H1 (cell line): Measurements from ENCODE around the gene UBN2. TPM values are rescaled to one million over a fixed set of nuclear protein-coding genes. Genes with fewer than 3 reads are reported as not detected.

Experiments used
- ASH2L ChIP-seq: fragments of 200-600, 300-600 bp; sonication (generic); IDR thresholded peaks from one replicate; pipeline ENCODE4 v1.7.1; 2017; ENCODE audit warnings: low read length
- CEBPB ChIP-seq: IDR thresholded peaks from 2 replicates; pipeline ENCODE4 v1.6.1; 2012; ENCODE audit warnings: low read depth, low read length
- E2F6 ChIP-seq: IDR thresholded peaks from 2 replicates; pipeline ENCODE4 v1.6.1; 2012; ENCODE audit warnings: inconsistent platforms
- GABPA ChIP-seq: IDR thresholded peaks from 2 replicates; pipeline ENCODE4 v1.6.1; 2011; ENCODE audit warnings: mild to moderate bottlenecking, low read length, moderate library complexity, borderline replicate concordance; ENCODE audit not compliant: insufficient read depth
- RAD21 ChIP-seq, 2 experiments: IDR thresholded peaks in 1 of 2; conservative IDR thresholded peaks in 1 of 2; 2 replicates each; pipeline ENCODE4 v1.6.1; 2011; ENCODE audit warnings: low read depth in 2 of 2, low read length in 2 of 2, improper control_type of control experiment in 1 of 2, inconsistent platforms in 1 of 2, mild to moderate bottlenecking in 1 of 2, moderate library complexity in 1 of 2
- polyA plus RNA-seq, 7 experiments: library from polyadenylated mRNA; depleted of rRNA in 3 of 7; stranded (reverse) in 5 of 7; unstranded in 2 of 7; fragments of >200 nt in 5 of 7; fragments of 200-250 nt in 2 of 7; gene quantifications; 1 replicate in 5 of 7; 2 replicates in 1 of 7; 4 replicates in 1 of 7; pipeline versions ENCODE4 v1.2.1 to v1.2.3, GENCODE V29; 2011 to 2013; ENCODE audit warnings: missing spikeins in 2 of 7, mixed read lengths in 2 of 7
- total RNA-seq: library from RNA; stranded (reverse); fragmentation: NEBNext Ultra II Directional; extraction: Animal tissue kit (Norgen Biotek cat#: 25700); gene quantifications from 2 replicates; pipeline ENCODE4 v1.2.1, GENCODE V29; 2021
- TF ChIP-seq, protein P1 (sequence below): fragments of 300-600 bp; sonication (generic); IDR thresholded peaks from 2 replicates; pipeline ENCODE4 v1.7.1; 2012; ENCODE audit warnings: low read length, moderate library complexity, mild to moderate bottlenecking, inconsistent platforms; ENCODE audit not compliant: insufficient replicate concordance
- TF ChIP-seq, protein P2 (sequence below): IDR thresholded peaks from 2 replicates; pipeline ENCODE4 v1.6.1; 2011; ENCODE audit warnings: low read depth, mild to moderate bottlenecking, low read length; ENCODE audit not compliant: insufficient read depth

UBN2 gene
- total and polyA plus RNA-seq, 2 of the 8 experiments (the other 6 are each of a cell fraction or from before 2014, with no cell fraction given) = 4.1 to 39.6 TPM

- TF ChIP-seq, protein P1, sequence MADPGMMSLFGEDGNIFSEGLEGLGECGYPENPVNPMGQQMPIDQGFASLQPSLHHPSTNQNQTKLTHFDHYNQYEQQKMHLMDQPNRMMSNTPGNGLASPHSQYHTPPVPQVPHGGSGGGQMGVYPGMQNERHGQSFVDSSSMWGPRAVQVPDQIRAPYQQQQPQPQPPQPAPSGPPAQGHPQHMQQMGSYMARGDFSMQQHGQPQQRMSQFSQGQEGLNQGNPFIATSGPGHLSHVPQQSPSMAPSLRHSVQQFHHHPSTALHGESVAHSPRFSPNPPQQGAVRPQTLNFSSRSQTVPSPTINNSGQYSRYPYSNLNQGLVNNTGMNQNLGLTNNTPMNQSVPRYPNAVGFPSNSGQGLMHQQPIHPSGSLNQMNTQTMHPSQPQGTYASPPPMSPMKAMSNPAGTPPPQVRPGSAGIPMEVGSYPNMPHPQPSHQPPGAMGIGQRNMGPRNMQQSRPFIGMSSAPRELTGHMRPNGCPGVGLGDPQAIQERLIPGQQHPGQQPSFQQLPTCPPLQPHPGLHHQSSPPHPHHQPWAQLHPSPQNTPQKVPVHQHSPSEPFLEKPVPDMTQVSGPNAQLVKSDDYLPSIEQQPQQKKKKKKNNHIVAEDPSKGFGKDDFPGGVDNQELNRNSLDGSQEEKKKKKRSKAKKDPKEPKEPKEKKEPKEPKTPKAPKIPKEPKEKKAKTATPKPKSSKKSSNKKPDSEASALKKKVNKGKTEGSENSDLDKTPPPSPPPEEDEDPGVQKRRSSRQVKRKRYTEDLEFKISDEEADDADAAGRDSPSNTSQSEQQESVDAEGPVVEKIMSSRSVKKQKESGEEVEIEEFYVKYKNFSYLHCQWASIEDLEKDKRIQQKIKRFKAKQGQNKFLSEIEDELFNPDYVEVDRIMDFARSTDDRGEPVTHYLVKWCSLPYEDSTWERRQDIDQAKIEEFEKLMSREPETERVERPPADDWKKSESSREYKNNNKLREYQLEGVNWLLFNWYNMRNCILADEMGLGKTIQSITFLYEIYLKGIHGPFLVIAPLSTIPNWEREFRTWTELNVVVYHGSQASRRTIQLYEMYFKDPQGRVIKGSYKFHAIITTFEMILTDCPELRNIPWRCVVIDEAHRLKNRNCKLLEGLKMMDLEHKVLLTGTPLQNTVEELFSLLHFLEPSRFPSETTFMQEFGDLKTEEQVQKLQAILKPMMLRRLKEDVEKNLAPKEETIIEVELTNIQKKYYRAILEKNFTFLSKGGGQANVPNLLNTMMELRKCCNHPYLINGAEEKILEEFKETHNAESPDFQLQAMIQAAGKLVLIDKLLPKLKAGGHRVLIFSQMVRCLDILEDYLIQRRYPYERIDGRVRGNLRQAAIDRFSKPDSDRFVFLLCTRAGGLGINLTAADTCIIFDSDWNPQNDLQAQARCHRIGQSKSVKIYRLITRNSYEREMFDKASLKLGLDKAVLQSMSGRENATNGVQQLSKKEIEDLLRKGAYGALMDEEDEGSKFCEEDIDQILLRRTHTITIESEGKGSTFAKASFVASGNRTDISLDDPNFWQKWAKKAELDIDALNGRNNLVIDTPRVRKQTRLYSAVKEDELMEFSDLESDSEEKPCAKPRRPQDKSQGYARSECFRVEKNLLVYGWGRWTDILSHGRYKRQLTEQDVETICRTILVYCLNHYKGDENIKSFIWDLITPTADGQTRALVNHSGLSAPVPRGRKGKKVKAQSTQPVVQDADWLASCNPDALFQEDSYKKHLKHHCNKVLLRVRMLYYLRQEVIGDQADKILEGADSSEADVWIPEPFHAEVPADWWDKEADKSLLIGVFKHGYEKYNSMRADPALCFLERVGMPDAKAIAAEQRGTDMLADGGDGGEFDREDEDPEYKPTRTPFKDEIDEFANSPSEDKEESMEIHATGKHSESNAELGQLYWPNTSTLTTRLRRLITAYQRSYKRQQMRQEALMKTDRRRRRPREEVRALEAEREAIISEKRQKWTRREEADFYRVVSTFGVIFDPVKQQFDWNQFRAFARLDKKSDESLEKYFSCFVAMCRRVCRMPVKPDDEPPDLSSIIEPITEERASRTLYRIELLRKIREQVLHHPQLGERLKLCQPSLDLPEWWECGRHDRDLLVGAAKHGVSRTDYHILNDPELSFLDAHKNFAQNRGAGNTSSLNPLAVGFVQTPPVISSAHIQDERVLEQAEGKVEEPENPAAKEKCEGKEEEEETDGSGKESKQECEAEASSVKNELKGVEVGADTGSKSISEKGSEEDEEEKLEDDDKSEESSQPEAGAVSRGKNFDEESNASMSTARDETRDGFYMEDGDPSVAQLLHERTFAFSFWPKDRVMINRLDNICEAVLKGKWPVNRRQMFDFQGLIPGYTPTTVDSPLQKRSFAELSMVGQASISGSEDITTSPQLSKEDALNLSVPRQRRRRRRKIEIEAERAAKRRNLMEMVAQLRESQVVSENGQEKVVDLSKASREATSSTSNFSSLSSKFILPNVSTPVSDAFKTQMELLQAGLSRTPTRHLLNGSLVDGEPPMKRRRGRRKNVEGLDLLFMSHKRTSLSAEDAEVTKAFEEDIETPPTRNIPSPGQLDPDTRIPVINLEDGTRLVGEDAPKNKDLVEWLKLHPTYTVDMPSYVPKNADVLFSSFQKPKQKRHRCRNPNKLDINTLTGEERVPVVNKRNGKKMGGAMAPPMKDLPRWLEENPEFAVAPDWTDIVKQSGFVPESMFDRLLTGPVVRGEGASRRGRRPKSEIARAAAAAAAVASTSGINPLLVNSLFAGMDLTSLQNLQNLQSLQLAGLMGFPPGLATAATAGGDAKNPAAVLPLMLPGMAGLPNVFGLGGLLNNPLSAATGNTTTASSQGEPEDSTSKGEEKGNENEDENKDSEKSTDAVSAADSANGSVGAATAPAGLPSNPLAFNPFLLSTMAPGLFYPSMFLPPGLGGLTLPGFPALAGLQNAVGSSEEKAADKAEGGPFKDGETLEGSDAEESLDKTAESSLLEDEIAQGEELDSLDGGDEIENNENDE = no peak
- TF ChIP-seq CEBPB (0 out of 2 replicates have a peak, but pooled peaks have one; percentile 72), RAD21 (IDR thresholded peaks at IDR 0.05 in 1 of 2, conservative IDR thresholded peaks at IDR 0.05 in 1 of 2; ENCODE audit: low read depth in 2 of 2, low read length in 2 of 2) (peak; percentile 23 to 43; a peak in 3 of 4 replicates), ASH2L (peak; percentile 100), E2F6 (0 out of 2 replicates have a peak, but pooled peaks have one; percentile 55), GABPA (peak; percentile 96)
- TF ChIP-seq, protein P2, sequence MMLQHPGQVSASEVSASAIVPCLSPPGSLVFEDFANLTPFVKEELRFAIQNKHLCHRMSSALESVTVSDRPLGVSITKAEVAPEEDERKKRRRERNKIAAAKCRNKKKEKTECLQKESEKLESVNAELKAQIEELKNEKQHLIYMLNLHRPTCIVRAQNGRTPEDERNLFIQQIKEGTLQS = peak; percentile 85
Measured at GRCh38 chr7:139340037-139340807, 109.2 kb downstream of the UBN2 start (continued).
